ENCODE results near the gene ZNF488.

- TF ChIP-seq, protein P1, sequence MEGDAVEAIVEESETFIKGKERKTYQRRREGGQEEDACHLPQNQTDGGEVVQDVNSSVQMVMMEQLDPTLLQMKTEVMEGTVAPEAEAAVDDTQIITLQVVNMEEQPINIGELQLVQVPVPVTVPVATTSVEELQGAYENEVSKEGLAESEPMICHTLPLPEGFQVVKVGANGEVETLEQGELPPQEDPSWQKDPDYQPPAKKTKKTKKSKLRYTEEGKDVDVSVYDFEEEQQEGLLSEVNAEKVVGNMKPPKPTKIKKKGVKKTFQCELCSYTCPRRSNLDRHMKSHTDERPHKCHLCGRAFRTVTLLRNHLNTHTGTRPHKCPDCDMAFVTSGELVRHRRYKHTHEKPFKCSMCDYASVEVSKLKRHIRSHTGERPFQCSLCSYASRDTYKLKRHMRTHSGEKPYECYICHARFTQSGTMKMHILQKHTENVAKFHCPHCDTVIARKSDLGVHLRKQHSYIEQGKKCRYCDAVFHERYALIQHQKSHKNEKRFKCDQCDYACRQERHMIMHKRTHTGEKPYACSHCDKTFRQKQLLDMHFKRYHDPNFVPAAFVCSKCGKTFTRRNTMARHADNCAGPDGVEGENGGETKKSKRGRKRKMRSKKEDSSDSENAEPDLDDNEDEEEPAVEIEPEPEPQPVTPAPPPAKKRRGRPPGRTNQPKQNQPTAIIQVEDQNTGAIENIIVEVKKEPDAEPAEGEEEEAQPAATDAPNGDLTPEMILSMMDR (IDR thresholded peaks at IDR 0.05), result no peak
- no peak for TF ChIP-seq POLR2A (IDR thresholded peaks at IDR 0.05)
- no peak for TF ChIP-seq EP300 (IDR thresholded peaks at IDR 0.05)
- TF ChIP-seq POLR2AphosphoS5 (IDR thresholded peaks at IDR 0.05), result no peak
Measured at GRCh38 chr10:47359626-47360418, 24.3 kb downstream of the ZNF488 start.

All from suprapubic skin (tissue), 4 donors.